ENCODE results near the gene KLK14.
A peak's percentile ranks its signal among the peaks of the same experiment; 100 is the strongest.

Gene KLK14

GRCh38 chr19:51082611-51083010, at the start of gene KLK14:
Gene KLK14 (minus strand): TSS chr19:51082887. CDS start chr19:51082614, 273 bp downstream.
- no peak for DNase-seq (ENCODE audit: low spot score)

DNA sequence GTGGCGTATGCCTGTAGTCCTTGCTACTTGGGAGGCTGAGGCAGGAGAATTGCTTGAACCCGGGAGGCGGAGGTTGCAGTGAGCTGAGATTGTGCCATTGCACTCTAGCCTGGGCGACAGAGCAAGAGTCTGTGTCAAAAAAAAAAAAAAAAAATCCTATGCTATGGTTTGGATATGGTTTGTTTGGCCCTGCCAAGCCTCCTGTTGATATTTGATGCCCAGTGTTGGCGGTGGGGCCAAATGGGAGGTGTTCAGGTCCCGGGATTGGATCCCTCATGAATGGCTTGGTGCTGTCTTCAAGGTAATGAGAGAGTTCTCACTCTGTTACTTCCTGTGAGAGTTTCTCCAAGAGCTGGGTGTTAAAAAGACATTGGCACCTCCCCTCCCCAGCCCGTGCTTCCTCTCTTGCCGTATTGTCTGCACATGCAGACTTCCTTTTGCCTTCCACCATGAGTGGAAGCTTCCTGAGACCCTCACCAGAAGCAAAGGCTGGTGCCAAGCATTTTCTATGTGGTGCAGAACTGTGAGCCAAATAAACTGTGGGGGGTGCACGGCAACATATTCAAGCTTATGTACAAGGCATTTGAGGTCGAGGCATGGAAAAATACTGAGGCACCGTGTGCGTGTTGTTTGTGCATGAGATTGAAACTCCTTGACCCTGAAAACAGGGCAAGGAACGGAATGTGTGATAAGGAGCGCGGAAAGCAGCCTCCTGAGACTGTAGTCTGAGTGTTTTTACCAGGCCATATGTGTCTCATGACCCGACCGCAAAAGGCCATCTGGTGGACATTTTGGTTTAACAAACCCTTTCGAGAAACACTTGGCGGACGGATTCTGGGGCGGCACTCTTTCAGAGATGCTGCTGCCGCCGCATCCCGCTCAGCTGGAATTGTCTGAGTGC, 49.3 kb upstream of the KLK14 start:
- DNase-seq (ENCODE audit: low spot score), result peak; percentile 67

GRCh38 chr19:51129716-51130115, 47.0 kb upstream of the KLK14 start:
- no peak for DNase-seq (ENCODE audit: low spot score)

DNA sequence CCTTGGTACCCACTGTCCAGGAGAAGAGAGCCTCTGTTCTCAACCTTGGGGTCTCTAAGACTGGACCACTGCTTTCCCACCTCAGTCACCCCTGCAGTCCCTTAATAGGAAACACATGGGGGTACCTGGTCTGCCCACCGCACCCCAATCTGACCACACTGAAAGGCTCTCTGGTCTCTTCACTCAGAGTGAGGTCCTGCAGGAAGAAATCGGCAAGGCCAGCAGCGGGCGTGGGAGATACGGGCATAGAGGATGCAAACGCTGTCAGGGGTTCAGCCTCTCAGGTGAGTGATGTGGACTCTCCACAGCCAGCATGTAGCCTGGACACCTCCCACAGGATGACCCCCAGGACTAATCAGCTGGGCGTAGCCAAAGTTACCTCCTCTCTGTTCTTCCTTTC, 45.5 kb upstream of the KLK14 start:
- DNase-seq (ENCODE audit: low spot score), result no peak

- no peak for DNase-seq (ENCODE audit: low spot score)
These were observed 45.1 kb upstream of the KLK14 start for GRCh38 chr19:51127755-51128154.

- DNase-seq (ENCODE audit: low spot score), result no peak
These were observed 44.3 kb upstream of the KLK14 start for GRCh38 chr19:51127032-51127431.

GRCh38 chr19:51125421-51126075, 42.9 kb upstream of the KLK14 start:
- no peak for DNase-seq (ENCODE audit: low spot score)

- DNase-seq (ENCODE audit: low spot score), result no peak
These were observed 42.0 kb upstream of the KLK14 start, which contains the start of gene SIGLEC9 for GRCh38 chr19:51124729-51125128. Gene SIGLEC9 (plus strand): TSS chr19:51124906. CDS start chr19:51124975, 69 bp downstream.

GRCh38 chr19:51124216-51124615, 41.5 kb upstream of the KLK14 start:
- no peak for DNase-seq (ENCODE audit: low spot score)

DNA sequence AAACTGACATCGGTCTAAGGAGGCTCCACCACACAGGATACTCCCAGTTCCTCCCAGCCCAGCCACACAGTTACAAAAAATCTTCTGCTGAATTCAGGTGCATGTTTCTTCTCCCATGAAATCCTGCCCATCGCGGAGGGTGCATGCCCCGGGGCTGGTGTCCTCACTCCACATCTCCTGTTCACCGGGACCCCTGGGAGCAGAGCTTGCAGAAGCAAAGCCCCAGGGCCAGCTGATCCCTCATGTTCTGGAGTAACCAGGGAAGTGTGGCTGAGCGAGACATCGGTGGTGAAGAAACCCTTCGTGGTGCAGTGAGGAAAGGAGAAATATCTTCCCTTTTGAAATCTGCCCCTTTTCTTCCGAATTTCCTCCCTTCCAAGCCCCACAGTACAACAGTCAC, 41.1 kb upstream of the KLK14 start:
- DNase-seq (ENCODE audit: low spot score), result no peak

DNA sequence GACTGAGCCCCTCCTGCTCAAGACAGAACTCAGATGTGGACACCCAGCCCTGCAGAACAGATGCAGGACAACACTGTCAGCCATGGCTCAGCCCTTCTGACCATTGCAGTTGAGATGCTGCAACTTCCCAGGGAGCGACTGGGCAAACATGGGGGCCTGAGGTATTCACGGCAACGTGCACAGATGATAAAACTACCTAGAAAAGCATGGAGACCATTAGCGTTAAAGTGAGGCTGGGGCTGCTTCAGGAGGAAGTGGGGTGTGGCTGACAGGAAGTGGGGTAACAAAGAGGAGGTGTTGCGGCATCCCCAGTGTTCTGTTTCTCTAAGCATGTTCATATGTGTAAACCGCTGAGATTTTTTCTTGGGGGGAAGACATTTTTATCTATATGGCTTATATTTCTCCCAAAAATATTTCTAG, 40.7 kb upstream of the KLK14 start:
- no peak for DNase-seq (ENCODE audit: low spot score)

- no peak for DNase-seq (ENCODE audit: low spot score)
These were observed 39.7 kb upstream of the KLK14 start for GRCh38 chr19:51122112-51122981.

DNA sequence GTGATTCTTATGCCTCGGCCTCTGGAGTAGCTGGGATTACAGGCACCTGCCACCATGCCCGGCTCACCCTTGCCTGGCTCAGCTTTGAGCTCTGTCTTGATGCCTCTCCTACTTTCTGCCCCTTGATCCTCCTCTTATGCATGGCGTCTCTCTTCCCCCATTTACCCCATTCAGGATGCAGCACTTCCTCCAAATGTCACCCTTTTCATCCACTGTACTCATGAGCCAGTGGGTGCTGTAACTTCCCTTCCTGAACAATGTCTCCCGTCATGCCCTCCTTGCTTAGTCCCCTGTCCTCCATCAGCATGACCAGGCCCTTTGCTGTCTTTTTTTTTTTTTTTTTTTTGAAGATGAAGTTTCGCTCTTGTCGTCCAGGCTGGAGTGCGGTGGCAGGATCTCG, 38.6 kb upstream of the KLK14 start:
- DNase-seq (ENCODE audit: low spot score), result no peak

DNA sequence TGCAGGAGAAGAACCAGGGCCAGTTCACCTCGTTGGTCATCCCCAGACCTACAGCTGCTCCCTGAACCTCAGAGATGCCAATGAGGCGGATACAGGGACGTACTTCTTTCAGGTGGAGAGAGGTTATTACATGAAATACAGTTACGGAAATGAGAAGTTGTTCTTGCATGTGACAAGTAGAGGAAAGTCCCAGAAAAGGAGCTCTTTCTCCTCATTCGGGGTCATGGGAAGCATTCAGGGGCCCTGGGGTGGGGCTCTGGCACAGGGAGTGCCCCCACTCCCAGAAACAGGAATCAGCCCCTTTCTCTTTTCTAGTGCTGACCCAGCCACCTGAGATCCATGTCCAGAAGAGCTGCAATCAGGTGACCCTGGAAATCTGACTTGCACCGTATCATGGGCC, 37.5 kb upstream of the KLK14 start:
- no peak for DNase-seq (ENCODE audit: low spot score)

GRCh38 chr19:51119611-51120010, 36.9 kb upstream of the KLK14 start:
- no peak for DNase-seq (ENCODE audit: low spot score)

DNA sequence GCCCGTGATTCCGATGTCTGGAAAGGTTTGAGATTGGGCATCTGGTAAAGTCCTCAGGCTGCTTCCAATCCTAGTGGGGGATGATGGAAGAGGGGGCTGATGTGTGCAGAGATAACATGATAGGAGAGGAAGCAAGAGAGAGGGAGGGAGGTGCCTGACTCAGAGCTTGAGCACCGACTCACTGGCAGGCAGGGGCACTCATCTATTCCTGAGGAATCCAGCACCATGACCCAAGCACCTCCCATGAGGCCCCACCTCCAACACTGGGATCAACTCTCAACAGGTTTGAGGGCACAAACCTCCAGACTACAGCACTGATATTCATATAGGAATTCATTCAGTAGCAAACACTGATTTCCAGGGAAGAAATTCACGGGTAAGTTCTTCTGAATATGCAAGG, 36.4 kb upstream of the KLK14 start:
- no peak for DNase-seq (ENCODE audit: low spot score)

DNA sequence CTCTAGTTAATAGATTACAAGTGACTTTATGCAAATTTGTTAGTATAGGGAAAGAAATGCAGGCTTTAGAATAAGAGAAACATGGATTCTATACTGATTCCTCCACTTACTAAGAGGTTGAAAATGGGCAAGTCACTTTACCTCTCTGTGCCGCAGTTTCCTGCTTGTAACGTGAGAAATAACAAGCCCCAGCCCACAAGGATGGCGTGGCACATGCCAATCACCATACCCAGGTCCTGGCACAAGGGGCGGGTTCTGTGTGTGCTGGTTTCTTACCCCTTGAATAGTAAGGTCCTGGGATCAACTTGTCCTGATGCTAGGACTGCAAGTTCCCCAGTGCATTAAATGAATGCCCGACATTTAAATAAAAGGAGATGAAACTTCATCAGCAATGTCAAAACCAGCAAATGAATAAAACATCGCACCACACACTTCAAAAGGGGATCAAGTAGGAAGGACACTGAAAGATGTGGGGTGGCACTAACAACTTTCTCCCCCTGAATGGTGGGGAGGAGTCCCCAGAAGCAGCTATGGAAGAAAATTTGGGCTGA, 34.1 kb upstream of the KLK14 start:
- DNase-seq (ENCODE audit: low spot score), result no peak

- DNase-seq (ENCODE audit: low spot score), result no peak
These were observed 31.5 kb upstream of the KLK14 start for GRCh38 chr19:51114087-51114729.

GRCh38 chr19:51111606-51112005, 28.9 kb upstream of the KLK14 start:
- no peak for DNase-seq (ENCODE audit: low spot score)

- no peak for DNase-seq (ENCODE audit: low spot score)
These were observed 27.9 kb upstream of the KLK14 start for GRCh38 chr19:51110666-51110971.

DNA sequence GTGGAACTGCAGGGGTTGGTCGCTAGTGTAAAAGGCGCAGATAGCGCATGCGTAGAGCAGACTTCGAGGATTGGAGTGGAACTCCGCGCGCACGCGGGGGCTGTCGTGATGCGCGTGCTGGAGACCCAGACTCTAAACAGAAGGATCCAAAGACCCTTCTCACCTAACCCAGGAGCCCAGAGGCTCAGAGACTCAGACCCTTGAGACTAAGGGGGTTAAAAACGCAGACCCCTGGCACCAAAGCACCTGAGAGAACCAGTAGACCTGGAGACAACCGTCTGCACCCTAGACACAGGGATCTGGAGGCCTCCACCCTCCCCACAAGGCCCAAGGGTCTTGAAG, 26.1 kb upstream of the KLK14 start:
- DNase-seq (ENCODE audit: low spot score), result no peak
